NCI-H345 treated with DMSO at 0.1 percent for 48 hours (cell line): ENCODE results near the gene PSMD5.

Experiments used
- DNase-seq: peaks from one replicate; lab custom pipeline; 2025; ENCODE audit not compliant: unreplicated experiment; lab: John Stamatoyannopoulos, UW

The PSMD5 gene

GRCh38 chr9:120856700-120857099 lies 14.0 kb upstream of the PSMD5 start:
- DNase-seq: no peak

DNA sequence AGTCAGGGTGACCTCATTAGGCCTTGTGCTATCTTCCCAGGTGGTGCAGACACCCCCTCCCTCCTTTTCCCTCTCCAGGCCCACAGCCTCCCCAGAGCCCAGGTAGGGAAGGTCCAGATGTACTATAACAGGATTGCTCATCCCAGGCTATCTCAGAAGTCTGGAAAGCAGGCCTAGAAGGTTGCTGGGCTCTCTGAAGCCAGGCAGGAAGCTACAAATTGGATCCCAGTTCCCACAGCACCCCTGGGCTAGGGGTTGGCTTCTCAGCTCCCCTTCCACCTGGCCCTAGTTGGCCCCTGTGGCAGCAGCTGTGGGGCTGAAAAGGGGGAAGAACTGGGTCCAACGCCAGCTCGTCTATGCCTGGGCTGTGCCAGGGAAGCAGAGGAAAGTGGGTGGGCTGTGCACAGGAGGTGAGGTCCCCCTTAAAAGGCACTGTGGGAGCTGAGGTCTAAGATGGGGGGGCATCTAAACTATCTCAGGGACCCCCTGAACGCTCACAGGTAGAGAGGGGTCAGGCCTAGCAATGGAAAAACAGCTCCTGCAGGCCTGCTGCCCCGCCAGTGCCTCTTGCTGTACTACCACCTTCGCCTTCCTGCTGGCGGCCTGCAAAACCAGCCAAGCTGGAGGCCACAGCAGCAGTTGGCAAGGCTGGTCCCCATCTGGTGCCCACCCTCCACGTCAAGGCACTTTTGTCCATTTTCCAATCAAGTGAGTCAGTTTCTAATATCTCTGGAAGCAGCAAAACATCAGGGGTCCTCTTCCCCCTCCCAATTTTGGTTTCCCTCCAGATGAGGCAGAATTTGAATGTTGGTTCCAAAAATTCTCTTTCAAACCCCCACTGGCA lies 13.3 kb upstream of the PSMD5 start:
- no peak for DNase-seq

DNA sequence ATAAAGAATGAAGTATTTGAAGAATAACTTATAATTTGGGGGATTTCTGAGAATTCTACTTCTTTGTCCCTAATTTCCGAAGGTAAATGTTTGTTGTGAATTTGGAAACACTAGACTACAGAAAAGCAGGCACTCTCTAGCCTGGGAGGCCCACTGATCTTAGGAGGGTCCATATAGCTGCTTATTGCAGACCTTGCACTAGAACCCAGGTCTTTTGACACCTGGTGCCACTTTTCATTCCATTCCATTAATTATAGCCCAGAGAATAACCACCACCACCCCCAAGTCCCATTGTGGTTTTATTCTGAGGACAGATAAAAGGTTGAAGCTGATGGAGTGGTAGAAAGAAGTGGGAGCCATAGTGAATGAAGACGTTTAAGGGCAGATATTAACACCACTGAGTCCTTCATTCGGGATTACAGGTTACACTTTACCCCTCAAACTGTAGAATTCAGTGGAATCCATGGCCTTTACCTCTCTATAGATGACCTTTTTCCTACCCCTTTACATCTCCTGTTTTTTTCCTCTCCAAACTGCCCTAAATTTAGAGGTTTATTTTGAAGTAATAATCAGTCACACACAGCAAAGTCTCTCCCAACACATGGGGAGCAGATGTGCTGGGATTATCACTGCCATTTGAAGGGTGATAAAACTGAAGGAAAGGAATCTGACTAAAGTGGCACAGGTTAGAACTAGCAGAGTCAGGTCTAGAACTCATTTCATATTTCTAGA lies 12.0 kb upstream of the PSMD5 start:
- DNase-seq: no peak

DNA sequence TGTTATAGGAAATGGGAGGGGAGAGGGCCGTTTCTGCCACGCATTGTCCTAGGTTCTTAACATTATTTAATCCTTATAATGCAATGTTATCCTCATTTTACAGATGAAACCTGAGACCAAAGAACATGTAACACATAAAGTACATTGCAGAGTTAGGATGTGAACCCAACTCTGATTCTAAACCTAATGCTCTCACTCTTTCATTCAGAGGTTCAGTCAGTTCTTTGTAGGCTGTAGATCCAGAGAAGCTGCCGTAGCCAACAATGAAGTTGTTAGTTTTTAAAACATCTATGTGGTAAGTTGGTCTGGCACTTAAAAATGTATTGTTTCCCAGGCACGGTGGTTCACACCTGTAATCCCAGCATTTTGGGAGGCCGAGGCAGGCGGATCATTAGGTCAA lies 10.5 kb upstream of the PSMD5 start:
- no peak for DNase-seq

DNA sequence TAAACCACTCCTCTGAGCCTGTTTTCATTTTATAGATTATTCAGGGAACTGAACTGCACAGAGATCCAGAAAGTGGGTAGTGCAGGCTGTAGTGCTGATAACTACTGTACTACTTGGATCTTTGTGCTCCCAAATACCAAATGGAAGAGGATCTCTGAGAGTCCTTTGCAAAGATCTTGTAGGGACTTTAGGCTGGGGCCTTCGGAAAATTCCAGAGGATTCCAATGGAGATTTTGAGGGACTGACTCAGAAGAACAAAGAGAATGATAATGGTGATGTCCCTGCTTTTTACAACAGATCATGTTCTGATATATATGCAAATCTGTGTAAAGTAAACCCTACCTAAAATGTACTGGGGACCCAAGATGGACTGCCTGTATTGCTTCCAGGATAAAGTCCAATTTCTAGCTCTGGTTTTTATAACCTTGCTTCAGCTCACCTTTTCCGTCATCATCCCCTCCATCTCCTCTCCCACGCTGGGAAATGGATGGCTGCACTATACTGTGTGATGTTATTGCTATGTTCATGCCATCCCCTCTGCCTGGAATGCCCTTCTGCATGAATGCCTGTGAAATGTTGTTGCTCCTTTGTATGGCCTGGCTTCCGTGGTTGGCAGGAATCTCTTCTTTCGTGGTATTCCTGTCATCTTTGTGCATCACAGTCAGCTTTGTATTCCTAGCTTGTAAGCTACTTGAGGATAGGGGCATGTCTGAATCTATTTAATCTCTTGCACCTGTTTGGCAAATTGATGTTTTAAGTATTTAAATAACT lies 9.7 kb upstream of the PSMD5 start:
- DNase-seq: no peak

DNA sequence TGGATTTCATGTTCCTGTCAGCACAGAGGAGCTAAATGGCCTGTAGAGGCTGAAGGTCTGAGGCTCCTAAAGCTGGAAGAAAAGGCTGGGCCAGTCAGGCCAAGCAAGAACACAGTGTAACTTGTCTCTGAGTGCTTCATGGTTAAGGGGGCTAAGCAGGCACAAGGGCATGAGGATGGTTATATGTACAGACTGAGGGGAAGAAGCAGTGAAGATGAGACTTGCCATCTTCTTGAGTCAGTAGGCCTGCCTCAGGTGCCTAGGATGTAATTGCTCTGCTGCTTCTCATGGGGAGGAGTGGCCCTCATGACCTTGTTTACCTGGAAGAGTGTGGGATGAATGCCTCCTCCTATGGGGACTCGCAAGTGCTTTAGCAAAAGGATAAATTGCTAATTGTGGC lies 8.7 kb upstream of the PSMD5 start:
- DNase-seq: no peak

DNA sequence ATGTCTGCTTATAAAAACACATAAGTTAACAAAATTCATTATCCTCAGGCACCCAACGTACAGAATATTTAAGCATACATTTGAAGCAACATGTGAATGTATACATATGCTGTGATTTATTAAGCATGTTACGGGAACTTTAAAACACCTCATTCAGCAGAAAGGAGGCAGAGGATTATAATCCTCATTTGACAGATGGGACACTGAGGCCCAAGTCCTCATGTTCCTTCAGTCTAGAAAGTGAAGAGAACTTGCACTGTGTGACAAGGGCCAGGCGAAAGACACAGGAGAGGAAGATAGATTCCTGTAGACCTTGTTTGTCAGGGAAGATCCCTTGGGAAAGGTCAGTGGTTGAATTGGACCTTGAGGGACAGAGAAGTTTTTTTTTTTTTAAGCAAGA lies 7.6 kb upstream of the PSMD5 start:
- DNase-seq: no peak

GRCh38 chr9:120846906-120847305 lies 4.2 kb upstream of the PSMD5 start:
- DNase-seq: no peak

DNA sequence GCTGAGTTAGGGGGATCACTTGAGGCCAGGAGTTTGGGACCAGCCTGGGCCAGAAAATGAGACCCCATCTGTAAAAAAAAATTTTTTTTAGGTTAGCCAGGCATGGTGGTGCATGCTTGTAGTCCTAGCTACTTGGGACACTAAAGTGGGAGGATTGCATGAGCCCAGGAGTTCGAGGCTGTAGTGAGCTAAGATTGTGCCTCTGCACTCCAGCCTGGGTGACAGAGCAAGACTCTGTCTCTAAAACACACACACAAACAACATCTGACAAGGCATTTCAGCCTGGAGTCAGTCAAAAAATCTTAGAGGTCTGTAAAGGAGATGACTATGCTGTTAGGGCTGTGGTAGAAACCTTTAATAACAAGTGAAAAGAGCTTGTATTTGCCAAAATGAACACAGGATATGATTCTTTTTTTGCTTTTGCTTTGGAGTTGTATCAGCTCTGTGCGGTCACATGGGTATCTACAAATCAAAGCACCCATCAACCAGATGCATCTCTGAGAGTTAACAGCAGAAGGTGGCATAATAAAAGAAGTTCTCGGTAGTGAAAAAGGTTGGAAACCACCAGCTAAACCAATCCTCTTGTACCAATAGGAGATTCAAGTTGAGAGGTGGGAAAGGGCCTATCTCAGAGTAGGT lies 3.6 kb upstream of the PSMD5 start:
- DNase-seq: no peak

DNA sequence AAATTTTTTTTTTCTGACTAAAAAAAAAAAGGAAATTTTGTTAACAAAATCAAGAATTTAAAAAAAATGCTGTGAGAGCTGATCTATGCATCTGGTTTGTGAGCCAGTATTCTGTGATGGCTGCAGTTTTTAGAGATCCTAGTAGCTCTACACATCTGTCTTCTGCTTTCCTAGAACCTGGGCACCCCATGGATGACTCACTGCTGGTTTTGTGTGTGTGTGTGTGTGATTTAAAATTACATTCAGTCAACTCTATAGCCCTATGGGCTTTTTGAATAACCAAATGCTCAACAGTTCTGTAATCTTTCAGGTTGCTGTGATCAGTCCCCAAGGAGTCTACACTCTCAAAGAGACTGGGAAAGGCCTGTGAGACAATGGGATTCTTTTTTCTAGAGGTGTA lies 2.5 kb upstream of the PSMD5 start:
- DNase-seq: no peak

DNA sequence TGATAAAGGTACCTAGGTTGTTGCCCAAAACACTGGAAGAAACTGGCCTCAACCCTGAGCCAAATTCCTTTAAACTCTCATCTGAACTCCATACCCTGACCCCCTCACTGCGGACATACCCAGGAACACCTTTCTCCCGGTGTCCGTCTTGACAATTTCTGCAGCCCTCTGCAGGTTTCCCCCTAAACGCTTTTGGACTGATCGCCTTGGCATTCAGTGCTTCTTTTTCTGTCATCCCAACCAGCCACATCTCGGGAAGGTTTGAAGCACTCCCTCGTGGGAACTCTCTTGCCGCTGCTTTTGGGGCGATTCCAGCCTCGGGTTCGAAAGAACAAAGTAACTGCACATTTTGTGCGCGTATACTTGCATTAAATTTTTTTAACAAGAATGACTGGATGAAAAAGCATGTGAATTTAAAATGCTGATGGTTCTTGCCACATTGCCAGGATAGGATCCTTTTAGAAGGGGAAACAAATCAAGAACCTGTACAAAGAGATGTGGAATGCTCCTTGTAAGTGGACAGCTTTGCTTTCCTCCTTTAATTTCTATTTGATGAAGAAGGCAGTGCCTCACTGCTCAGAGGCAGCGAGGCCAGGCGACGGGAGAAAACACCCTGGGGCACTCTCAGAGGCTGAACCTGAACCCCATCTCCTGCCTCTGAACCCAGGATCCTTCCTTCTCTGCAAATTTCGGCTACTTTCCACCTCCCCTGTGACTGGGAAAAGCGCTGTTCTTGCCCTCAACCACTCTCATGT lies 615 bp downstream of the PSMD5 start:
- DNase-seq: no peak

DNA sequence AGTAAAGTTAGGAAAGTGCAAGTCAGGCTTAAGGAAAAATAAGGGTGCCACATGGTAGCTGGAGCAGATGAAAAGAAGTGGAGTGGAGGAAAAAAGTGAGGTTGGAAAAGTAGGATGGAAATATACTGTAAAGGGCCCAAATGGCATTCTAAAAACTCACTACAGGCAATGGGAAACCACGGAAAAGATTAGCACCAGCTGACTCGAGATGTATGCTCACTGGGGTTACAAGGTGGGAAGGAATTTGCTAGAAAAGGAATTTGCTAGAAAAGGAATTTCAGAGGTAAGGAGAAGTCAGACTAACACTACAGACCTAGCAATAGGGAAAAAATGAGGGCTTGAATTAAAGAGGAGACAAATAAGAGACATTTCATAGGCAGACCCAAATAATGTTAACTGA lies 3.6 kb downstream of the PSMD5 start:
- DNase-seq: no peak

GRCh38 chr9:120837921-120838320 lies 4.8 kb downstream of the PSMD5 start:
- DNase-seq: no peak

DNA sequence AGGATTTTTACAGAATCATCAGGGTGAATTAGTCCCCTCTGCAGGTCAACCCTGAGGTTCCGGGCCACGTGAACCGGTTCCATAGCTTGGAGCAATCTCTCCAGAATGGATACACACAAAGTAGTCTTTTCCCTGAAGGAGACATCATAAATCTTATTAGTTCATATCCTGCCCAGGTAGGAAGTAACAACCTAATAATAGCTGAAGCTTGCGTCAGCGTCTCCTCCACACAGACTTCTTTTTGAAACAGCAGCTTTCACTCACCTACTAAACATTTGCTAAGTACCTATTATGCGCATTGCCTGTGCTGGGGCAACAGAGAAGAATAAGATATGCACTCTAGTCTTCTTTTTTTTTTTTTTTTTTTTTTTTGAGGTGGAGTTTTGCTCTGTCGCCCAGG lies 9.4 kb downstream of the PSMD5 start:
- DNase-seq: no peak

DNA sequence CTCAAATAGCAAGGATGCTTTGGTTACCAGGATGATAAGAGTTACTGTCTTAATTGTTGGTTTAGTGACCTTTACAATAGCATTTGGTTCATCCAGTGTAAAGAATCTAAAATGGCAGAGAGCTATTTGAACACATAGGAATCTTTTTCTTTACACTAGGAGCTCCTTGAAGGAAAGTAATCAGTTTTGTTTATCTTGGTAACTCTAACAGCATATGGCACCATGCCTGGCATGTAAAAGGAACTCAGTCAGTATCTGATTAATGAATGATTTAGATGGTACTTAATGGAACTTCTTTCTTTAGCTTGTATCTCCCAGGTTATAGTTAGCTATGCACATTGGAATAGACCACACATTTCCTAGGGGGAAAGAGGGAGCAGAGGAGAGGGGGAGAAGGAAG lies 9.9 kb downstream of the PSMD5 start:
- no peak for DNase-seq

DNA sequence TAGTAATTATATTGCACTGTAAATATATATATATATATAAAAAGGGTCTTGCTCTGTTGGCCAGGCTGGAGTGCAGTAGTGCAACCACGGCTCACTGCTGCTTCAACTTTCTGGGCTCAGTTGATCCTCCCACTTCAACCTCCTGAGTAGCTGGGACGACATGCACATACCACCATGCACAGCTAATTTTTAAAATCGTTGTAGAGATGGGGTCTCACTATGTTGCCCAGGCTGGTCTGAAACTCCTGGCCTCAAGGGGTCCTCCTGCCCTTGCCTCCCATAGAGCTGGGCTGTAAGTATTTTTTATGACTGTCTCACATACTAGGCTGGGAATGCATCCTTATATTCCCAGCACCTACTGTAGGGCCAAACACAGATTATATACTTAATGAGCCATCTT lies 11.9 kb downstream of the PSMD5 start:
- no peak for DNase-seq

DNA sequence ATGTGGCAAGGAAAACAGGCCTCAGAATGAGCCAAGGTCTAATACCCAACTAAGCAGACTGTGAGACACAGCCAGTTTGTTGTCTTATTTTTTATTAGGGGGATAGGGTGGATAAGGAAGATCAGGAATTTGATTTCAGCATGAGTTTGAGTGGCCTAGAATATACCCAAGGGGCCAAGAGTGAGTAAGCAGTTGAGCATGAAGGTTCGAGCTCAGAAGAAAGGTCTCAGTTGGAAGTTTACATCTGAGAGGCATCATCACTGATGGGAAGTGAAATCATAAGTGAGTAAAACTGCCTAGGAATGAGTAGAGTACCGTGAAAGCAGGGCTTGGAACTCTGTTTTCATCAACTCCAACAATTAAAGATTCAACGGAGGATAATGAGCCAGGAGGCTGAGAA lies 12.6 kb downstream of the PSMD5 start:
- DNase-seq: no peak

- DNase-seq: no peak
These were observed 13.1 kb downstream of the PSMD5 start for GRCh38 chr9:120829650-120830049.

- DNase-seq: no peak
These were observed 22.6 kb downstream of the PSMD5 start for GRCh38 chr9:120820095-120820494.

- DNase-seq: no peak
These were observed 24.1 kb downstream of the PSMD5 start for GRCh38 chr9:120818595-120818994.

- DNase-seq: no peak
These were observed 27.6 kb downstream of the PSMD5 start for GRCh38 chr9:120815075-120815474.
